ENCODE data around the gene GSTP1. TPM values are rescaled to one million over a fixed set of nuclear protein-coding genes. Genes with fewer than 3 reads are reported as not detected.
"Not testable (repeated sequence)": the region's sequence is repeated elsewhere in the genome, so short reads cannot be mapped to it uniquely, and the experiment has no call there.

GSTP1 gene
- total and polyA plus RNA-seq, 9 of the 15 experiments (the other 6 are each of a cell fraction or from before 2014, with no cell fraction given), result 592 to 2,150 (median 1,204) TPM

GRCh38 chr11:67551127-67551526 is 32.5 kb upstream of the GSTP1 start (continued):
- TF ChIP-seq ID3 (CRISPR knock-in tag; IDR thresholded peaks at IDR 0.05) (no peak), ID3 (tag; IDR thresholded peaks at IDR 0.05) (no peak), RBM14 (IDR thresholded peaks at IDR 0.05; ENCODE audit: borderline replicate concordance, insufficient read depth, low read depth, low read length) (no peak)

- BruUV-seq (replicated peaks); H3K4me1 ChIP-seq (replicated peaks in 1 of 2; ENCODE audit: control insufficient read depth in 2 of 2, insufficient read depth in 2 of 2, low read length in 2 of 2); H3K9ac ChIP-seq (ENCODE audit: insufficient read depth in 1 of 2, low read depth in 2 of 2, low read length in 2 of 2); H3K9me1 ChIP-seq (ENCODE audit: control insufficient read depth, insufficient read depth, low read length); H2AFZ ChIP-seq (ENCODE audit: low read depth, low read length); FAIRE-seq; in situ Hi-C loops (cut with MboI); DNase-seq (ENCODE audit: extremely low read depth in 1 of 4, low spot score in 3 of 4); H3K27me3 ChIP-seq (ENCODE audit: control insufficient read depth in 2 of 2, insufficient read depth in 2 of 2, low read length in 2 of 2); H3K4me3 ChIP-seq; H3K79me2 ChIP-seq (ENCODE audit: control insufficient read depth, insufficient read depth, low read length); ATAC-seq; H3K36me3 ChIP-seq (ENCODE audit: control insufficient read depth, insufficient read depth, low read length); CTCF ChIA-PET (ENCODE audit: low intra/inter-chr PET ratio); H3K9me3 ChIP-seq (replicated peaks; ENCODE audit: control insufficient read depth, insufficient read depth, low read depth, low read length); H3K27ac ChIP-seq (ENCODE audit: extremely low read depth, low read depth, low read length); H4K20me1 ChIP-seq (replicated peaks; ENCODE audit: control insufficient read depth, insufficient read depth, low read length); intact Hi-C loops (cut with micrococcal nuclease); POLR2A ChIA-PET; H3K4me2 ChIP-seq (ENCODE audit: insufficient read depth, low read length): not testable (repeated sequence)
- TF ChIP-seq ZFP36 (IDR thresholded peaks at IDR 0.05; ENCODE audit: low read depth, low read length, partially characterized antibody) (peak; percentile 38), TRIM24 (IDR thresholded peaks at IDR 0.05) (peak in 1 of 2 experiments; percentile 53; a peak in 2 of 4 replicates), TRIM28 (IDR thresholded peaks at IDR 0.05) (peak; percentile 85), ZNF280A (IDR thresholded peaks at IDR 0.05; ENCODE audit: low read depth, partially characterized antibody) (peak; percentile 47)
Observed at GRCh38 chr11:67551697-67552096, 31.9 kb upstream of the GSTP1 start.
